Measurements from ENCODE around the gene SYT4.
"Not testable (repeated sequence)": the region's sequence is repeated elsewhere in the genome, so short reads cannot be mapped to it uniquely, and the experiment has no call there.

Gene SYT4

GRCh38 chr18:43277164-43277600 is at the start of gene SYT4:
SYT4 (minus strand) TSS chr18:43277490; CDS start chr18:43277281, 209 bp downstream.
- DNase-seq = peak; percentile 31

- no peak for DNase-seq
Observed at GRCh38 chr18:43322132-43322531, 44.8 kb upstream of the SYT4 start.

GRCh38 chr18:43314941-43315340 is 37.7 kb upstream of the SYT4 start:
- no peak for DNase-seq

- DNase-seq = no peak
Observed at GRCh38 chr18:43312891-43313290, 35.6 kb upstream of the SYT4 start.

GRCh38 chr18:43310239-43310638 is 32.9 kb upstream of the SYT4 start:
- DNase-seq = no peak

GRCh38 chr18:43303376-43303775 is 26.1 kb upstream of the SYT4 start:
- no peak for DNase-seq

GRCh38 chr18:43286187-43286586 is 8.9 kb upstream of the SYT4 start:
- DNase-seq = not testable (repeated sequence)

- DNase-seq = no peak
Observed at GRCh38 chr18:43283299-43283698, 6.0 kb upstream of the SYT4 start.

GRCh38 chr18:43279015-43279744 is 1.9 kb upstream of the SYT4 start:
- peak; percentile 20 for DNase-seq

GRCh38 chr18:43278355-43278754 is 1.1 kb upstream of the SYT4 start:
- no peak for DNase-seq

GRCh38 chr18:43276491-43276890 is 799 bp downstream of the SYT4 start:
- DNase-seq = no peak

- DNase-seq = no peak
Observed at GRCh38 chr18:43275546-43275945, 1.7 kb downstream of the SYT4 start.

GRCh38 chr18:43274526-43274925 is 2.8 kb downstream of the SYT4 start:
- no peak for DNase-seq

GRCh38 chr18:43271593-43272432 is 5.5 kb downstream of the SYT4 start:
- DNase-seq = peak; percentile 63

- DNase-seq = no peak
Observed at GRCh38 chr18:43267818-43268217, 9.5 kb downstream of the SYT4 start.

GRCh38 chr18:43265465-43265864 is 11.8 kb downstream of the SYT4 start:
- no peak for DNase-seq

GRCh38 chr18:43248610-43249249 is 28.6 kb downstream of the SYT4 start:
- no peak for DNase-seq

- no peak for DNase-seq
Observed at GRCh38 chr18:43247944-43248343, 29.3 kb downstream of the SYT4 start.

GRCh38 chr18:43238429-43238828 is 38.9 kb downstream of the SYT4 start:
- no peak for DNase-seq

GRCh38 chr18:43236921-43237320 is 40.4 kb downstream of the SYT4 start:
- no peak for DNase-seq

- DNase-seq = no peak
Observed at GRCh38 chr18:43234889-43235288, 42.4 kb downstream of the SYT4 start.

- DNase-seq = no peak
Observed at GRCh38 chr18:43222501-43222900, 54.8 kb downstream of the SYT4 start.

GRCh38 chr18:43220691-43221090 is 56.6 kb downstream of the SYT4 start:
- DNase-seq = no peak

Data from hematopoietic multipotent progenitor cell treated with erythropoietin and hydrocortisone succinate and interleukin-3 and kit ligand, for 6 days (in vitro differentiated cells).